DMS114 treated with DMSO at 0.1 percent for 48 hours (cell line): ENCODE data around the gene ADGRL1.

ENCODE experiments used
- DNase-seq: peaks from one replicate; lab custom pipeline; 2025; ENCODE audit not compliant: unreplicated experiment; lab: John Stamatoyannopoulos, UW

Gene ADGRL1

GRCh38 chr19:14114854-14115253, 91.1 kb downstream of the ADGRL1 start:
- no peak for DNase-seq

DNA sequence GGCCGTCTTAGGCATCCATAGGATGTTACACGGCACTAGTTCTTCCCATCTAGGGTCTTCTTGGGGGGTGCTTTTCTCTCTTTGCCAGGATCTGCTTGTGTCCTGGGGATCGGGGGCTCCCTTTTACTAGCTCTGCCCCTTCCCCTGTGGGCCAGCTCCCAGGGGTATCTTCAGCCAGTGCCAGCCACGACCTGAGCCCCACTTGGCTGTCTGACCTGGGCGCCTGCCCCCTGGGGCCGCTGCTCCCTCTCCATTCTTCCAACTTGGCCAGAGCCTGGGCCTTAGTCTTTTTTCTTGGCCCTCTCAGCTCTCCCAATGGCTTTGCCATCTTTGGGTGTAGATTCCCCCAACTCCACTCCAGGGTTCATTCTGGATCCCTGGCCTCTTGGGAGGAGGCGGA, 91.5 kb downstream of the ADGRL1 start:
- no peak for DNase-seq

DNA sequence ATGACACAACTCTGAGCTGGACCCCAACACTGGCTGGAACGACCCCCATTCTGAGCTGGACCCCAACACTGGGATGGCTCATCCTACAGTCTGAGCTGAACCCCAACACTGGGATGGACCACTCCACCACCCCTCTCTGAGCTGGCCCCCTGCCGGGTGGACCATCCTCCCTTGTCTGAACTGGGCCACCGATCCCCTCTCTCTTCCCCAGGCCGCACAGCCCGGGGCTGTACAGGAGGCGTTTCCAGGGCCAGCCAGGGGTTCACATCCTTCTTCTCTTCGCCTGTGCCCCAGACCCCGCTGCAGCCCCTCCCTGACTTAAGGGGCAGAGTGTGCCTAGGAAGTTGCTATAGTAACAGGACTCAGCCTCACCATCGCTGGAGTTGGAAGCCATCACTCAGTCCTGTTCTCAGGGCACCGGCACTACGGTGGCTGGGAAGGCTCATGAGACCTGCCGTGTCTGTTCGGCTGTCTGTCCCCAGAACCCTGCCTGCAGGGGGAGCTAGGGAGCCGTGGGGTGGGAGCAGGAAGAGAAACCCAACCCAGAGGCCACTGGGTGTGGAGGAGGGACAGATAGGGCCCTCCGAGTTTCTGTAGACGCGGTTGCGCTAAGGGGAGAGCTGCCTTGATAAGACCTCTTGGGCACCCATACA, 92.1 kb downstream of the ADGRL1 start:
- no peak for DNase-seq

DNA sequence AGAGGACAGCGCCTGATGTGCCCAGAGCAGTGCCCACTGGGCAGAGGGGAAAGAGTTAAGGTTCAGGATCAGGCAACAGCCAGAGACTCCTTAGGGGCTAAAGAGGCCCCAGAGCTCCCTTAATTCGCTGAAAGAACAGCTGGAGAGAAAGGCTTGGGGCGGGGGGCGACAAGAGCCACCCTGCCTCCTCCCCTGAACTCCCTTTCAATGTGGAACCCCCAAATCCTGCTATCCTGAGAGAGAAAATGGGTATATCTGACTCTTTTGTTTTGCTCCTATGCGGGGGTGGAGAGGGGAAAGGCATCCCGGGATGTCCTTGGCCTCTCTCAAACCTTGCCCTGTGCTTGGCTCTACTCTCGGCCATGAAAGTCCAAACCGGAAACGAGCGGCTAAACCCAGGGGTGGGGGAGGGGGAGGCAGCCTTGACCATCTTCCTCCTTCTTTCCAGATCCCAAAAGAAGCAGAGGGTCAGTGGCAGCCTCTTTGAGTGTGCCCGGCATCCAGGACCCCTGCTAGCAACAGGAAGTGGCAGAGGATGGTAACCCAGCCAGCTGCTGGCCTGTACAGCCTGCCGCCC, 93.1 kb downstream of the ADGRL1 start:
- DNase-seq: no peak

DNA sequence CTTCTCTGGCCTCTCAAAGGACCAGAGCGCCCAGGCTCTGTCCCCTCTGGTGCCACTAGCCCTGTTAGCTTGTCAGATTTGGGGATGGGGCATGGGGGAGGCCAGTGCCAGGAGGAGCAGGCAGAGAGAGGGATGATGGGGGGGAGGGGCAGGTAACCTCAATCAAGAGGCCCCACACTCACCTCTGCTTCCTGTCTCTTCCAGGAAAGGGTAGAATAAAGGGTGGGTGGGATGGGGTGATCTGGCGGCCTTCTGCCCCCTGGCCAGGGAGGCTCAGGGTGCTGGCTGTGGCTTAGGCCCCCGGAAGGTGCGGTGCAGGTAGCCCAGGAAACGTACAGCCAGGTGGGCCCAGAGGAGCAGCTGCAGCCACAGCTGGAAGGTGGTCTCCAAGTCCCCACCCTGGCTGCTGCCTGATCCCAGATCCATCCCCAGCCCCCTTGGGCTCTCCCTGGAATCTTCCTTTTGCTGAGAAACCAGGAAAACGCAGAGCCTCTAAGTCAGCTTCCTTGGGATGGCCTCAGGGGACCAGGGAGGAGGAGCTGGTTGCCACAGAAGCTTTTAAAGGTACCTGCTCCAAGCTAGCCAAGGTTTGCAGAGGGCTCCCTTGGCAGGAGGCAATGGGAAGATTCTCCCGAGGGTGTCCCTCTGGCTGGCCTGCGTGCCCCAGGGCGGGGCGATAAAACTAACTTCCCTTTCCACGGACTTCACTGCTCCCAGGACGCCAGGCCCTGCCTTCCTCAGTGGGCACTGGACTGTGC, 93.7 kb downstream of the ADGRL1 start:
- no peak for DNase-seq

- DNase-seq: no peak
These were observed 94.5 kb downstream of the ADGRL1 start for GRCh38 chr19:14111486-14111885.

GRCh38 chr19:14110650-14111049, 95.3 kb downstream of the ADGRL1 start:
- no peak for DNase-seq

DNA sequence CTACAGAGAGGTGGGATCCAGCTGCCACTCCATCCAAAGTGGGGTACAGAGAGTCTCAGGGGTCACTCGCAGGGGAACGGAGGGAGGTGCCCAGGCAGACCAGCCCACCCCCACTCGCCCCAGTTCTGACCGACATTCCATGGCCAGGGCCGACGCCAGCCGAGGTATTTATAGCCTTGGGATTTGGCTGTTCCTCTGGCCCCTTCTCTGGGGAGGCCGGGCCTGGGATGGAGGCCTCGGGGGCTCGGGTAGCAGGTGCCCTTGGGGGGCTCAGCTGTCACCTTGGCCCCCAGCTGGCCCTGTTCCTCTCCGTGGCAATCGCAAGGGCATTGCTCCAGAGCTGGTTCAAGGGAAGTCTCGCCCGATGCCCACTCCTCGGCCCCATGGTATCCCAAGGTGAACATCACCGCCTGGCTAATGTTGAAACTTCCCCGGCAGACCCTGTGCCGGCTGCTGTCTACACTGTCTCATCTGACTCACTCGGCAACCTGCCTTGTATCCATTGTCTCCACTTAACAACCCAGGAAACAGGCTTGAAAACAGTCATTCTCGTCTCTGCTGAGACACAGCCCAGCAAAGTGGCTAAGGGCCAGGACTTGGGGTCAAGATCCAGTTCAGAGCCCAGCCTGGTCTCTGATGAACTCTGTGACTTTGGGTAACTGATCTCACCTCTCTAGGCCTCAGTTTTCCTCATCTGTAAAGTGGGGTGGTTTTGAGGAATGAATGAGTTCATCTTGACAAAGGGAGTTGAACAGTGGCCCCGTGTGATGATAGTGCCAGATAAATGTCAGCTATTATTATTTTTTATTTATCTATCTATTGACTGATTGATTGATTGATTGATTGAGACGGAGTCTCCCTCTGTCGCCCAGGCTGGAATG, 98.1 kb downstream of the ADGRL1 start:
- DNase-seq: no peak

DNA sequence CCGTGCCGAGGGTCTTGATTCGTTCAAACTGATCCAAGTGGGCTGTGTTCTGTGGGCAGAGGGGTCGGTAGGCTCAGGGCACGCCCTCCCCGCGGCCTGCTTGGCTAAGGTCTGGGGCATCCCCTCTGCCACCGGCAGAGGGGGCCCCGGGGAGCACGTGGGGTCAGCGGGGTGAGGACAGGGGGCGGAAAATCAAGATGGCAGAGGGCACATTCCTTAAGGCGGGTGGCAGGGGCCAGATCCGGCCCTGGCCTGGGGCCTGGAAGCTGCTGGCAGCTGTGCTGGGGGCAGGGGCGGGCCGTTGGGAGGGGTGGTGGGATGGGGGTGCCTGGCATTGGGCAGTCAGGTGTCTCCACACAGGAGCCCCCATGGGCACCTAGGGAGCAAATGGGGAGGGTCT, 99.1 kb downstream of the ADGRL1 start:
- no peak for DNase-seq

DNA sequence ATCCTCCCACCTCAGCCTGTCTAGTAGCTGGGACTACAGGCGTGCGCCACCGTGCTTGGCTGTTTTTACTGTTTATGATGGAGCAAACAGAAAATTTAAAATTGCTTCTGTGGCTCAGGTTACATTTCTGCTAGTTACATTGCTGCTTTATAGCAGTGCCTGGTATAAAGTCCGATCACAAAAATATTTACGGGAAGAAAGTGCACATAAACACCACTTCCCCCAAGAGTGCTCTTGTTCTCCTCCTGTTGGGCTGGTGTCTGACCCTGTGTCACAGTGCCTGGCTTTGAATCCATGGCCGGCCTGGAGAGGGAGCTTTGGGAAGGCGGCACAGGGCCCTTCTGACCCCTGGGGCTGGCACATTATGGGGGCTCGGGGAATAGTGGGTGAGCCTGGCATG, 100.3 kb downstream of the ADGRL1 start:
- DNase-seq: no peak

DNA sequence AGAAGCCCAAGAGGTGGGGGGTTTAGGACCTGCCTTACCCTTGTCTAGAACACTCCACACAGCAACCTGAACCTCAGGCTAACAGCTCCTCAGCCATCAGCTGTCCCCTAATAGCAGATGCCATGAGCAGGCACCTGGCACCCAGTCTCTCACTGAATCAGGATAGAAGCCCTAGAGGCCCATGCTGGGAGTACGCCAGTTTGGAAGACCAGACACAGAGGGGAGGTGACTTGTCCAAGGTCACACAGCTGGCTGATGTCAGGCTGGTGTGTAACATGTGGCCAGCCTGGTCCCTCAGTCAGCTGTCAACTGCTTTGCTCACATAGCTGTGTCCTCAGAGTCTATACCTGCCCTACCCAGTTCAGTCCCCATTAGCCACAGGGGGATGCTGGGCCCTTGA, 102.7 kb downstream of the ADGRL1 start:
- no peak for DNase-seq

- DNase-seq: no peak
These were observed 103.2 kb downstream of the ADGRL1 start for GRCh38 chr19:14102756-14103155.

GRCh38 chr19:14102102-14102696, 103.8 kb downstream of the ADGRL1 start:
- DNase-seq: no peak

DNA sequence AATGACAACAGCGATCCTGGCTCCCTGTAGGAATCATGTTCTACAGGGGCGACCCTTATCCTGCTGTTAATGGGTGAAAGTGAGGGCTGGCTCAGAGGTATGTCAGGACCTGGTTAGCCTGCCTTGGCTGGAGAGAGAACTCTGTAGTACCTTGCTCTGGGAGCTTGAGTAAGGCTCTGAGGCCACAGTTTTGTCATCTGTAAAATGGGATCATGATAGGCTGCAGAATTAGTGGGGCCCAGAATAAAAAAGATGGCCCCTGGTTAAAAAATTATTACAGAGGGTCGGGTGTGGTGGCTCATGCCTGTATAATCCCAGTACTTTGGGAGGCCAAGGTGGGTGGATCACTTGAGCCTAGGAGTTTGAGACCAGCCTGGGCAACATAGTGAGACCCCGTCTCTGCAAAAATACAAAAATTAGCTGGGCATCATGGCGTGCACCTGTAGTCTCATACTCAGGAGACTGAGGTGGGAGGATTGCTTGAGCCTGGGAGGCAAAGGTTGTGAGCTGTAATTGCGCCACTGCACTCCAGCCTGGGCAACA, 104.9 kb downstream of the ADGRL1 start:
- no peak for DNase-seq
